Head of caudate nucleus (tissue), 42 donors: ENCODE data around the gene HES2.
"Not testable (repeated sequence)": the region's sequence is repeated elsewhere in the genome, so short reads cannot be mapped to it uniquely, and the experiment has no call there.

Experiments
- DNase-seq, 42 donors: peaks; one replicate each; pipeline versions ENCODE4 v3.0.0 to v3.0.0-alpha.2; 2020 to 2021; ENCODE audit warnings: mixed read lengths in 7 of 42
- intact Hi-C: fragments of 100-400 bp; cut with DNase I; formaldehyde crosslinking; loops from one replicate; pipeline ENCODE4 v1.15.0; 2022

Gene HES2

GRCh38 chr1:6440198-6441126, 20.7 kb upstream of the HES2 start:
- intact Hi-C loops, result no loop called here
- no peak for DNase-seq

- peak; percentile 48 to 87 (median 72) for DNase-seq
- intact Hi-C loops, result no loop called here
Observed at GRCh38 chr1:6438047-6438525, 18.4 kb upstream of the HES2 start.

- intact Hi-C loops, result not testable (repeated sequence)
- peak; percentile 54 to 93 (median 78) for DNase-seq
Observed at GRCh38 chr1:6437012-6437700, 17.4 kb upstream of the HES2 start.

GRCh38 chr1:6436277-6436676, 16.6 kb upstream of the HES2 start:
- intact Hi-C loops, DNase-seq: not testable (repeated sequence)

- intact Hi-C loops, result no loop called here
- DNase-seq, result no peak
Observed at GRCh38 chr1:6435547-6435946, 15.8 kb upstream of the HES2 start.

GRCh38 chr1:6435129-6435528, 15.4 kb upstream of the HES2 start:
- intact Hi-C loops, result no loop called here

GRCh38 chr1:6434186-6434585, 14.5 kb upstream of the HES2 start:
- intact Hi-C loops, result no loop called here
- DNase-seq, result no peak

More at GRCh38 chr1:6435129-6435528, 15.4 kb upstream of the HES2 start:
- DNase-seq, result no peak

GRCh38 chr1:6431645-6432579, 12.2 kb upstream of the HES2 start:
- DNase-seq, intact Hi-C loops: not testable (repeated sequence)

- peak in 40 of 42 donors; percentile 12 to 82 (median 56) for DNase-seq
- intact Hi-C loops, result not testable (repeated sequence)
Observed at GRCh38 chr1:6429660-6430411, 10.1 kb upstream of the HES2 start.

- intact Hi-C loops, DNase-seq: not testable (repeated sequence)
Observed at GRCh38 chr1:6428453-6428852, 8.7 kb upstream of the HES2 start.

- intact Hi-C loops, result no loop called here
- no peak for DNase-seq
Observed at GRCh38 chr1:6427441-6428390, 8.0 kb upstream of the HES2 start.

- no peak for DNase-seq
- intact Hi-C loops, result no loop called here
Observed at GRCh38 chr1:6426972-6427350, 7.2 kb upstream of the HES2 start.

- DNase-seq, result no peak
- intact Hi-C loops, result no loop called here
Observed at GRCh38 chr1:6426277-6426971, 6.7 kb upstream of the HES2 start.

- DNase-seq, result no peak
- intact Hi-C loops, result no loop called here
Observed at GRCh38 chr1:6425658-6426057, 5.9 kb upstream of the HES2 start.

GRCh38 chr1:6424619-6425593, 5.2 kb upstream of the HES2 start, which contains the start of gene ESPN:
Gene ESPN, plus strand, starts transcription at chr1:6424776. Its CDS starts 180 bp downstream, at chr1:6424956.
- DNase-seq, result no peak
- intact Hi-C loops, result no loop called here
